Measurements from ENCODE around the gene GPER1.

The GPER1 gene

DNA sequence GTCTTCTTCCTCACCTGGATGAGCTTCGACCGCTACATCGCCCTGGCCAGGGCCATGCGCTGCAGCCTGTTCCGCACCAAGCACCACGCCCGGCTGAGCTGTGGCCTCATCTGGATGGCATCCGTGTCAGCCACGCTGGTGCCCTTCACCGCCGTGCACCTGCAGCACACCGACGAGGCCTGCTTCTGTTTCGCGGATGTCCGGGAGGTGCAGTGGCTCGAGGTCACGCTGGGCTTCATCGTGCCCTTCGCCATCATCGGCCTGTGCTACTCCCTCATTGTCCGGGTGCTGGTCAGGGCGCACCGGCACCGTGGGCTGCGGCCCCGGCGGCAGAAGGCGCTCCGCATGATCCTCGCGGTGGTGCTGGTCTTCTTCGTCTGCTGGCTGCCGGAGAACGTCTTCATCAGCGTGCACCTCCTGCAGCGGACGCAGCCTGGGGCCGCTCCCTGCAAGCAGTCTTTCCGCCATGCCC lies 4.3 kb downstream of the GPER1 start:
- H3K4me3 ChIP-seq (ENCODE audit: low read length): no peak overlapping the region
- TF ChIP-seq, protein P1, sequence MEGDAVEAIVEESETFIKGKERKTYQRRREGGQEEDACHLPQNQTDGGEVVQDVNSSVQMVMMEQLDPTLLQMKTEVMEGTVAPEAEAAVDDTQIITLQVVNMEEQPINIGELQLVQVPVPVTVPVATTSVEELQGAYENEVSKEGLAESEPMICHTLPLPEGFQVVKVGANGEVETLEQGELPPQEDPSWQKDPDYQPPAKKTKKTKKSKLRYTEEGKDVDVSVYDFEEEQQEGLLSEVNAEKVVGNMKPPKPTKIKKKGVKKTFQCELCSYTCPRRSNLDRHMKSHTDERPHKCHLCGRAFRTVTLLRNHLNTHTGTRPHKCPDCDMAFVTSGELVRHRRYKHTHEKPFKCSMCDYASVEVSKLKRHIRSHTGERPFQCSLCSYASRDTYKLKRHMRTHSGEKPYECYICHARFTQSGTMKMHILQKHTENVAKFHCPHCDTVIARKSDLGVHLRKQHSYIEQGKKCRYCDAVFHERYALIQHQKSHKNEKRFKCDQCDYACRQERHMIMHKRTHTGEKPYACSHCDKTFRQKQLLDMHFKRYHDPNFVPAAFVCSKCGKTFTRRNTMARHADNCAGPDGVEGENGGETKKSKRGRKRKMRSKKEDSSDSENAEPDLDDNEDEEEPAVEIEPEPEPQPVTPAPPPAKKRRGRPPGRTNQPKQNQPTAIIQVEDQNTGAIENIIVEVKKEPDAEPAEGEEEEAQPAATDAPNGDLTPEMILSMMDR (conservative IDR thresholded peaks at IDR 0.05; ENCODE audit: low read length): no peak
- no peak for DNase-seq (ENCODE audit: low read depth)

DNA sequence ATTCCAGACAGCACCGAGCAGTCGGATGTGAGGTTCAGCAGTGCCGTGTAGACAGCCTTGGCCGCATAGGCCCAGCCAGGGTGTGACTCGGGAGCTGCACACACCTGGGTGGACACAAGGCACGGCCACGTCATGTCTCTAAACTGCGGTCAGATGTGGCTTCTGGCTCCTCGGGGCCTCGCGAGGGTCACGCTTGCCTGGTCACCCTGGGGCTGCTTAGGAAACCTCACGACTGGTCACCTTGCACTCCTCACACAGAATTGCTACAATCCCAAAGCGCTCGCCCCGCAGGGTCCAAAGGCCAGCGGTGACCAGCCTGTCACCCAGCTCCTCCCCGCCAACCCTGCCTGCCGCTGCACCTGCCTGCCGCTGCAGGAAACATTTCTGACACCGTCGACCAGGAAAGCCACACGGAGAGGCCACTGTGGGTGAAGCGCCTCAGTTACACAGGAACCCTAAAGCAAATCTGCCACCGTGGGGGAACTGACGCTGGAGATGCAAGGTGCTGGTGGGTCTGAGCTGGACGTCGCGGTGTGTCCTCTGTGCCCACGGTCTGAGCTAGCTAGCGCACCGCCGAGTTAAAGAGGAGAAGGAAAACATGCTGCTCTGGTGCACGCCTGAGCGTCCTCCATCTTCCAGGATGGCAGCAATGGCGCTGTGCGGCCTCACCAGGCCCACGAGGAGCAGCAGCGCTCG lies 5.0 kb downstream of the GPER1 start:
- no peak for DNase-seq (ENCODE audit: low read depth)
- H3K4me3 ChIP-seq (ENCODE audit: low read length): no peak overlapping the region
- TF ChIP-seq, protein P1 (conservative IDR thresholded peaks at IDR 0.05; ENCODE audit: low read length): no peak

DNA sequence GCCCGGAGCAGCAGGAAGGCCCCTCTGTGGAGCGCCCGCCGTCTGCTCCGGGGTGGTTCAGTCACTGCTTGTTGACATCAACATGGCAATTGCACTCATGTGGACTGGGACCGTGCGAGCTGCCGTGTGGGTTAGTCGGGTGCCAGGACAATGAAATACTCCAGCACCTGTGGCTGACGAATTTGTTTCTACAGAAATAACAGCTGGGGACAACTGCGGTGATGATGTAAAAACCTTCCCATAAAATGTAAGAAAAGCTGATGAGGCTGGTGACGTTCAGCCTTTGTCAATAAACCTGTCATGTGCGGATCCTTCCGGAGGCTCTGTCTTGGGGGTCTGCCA lies 5.6 kb downstream of the GPER1 start:
- no peak overlapping the region for H3K4me3 ChIP-seq (ENCODE audit: low read length)
- DNase-seq (ENCODE audit: low read depth): no peak
- TF ChIP-seq, protein P1 (conservative IDR thresholded peaks at IDR 0.05; ENCODE audit: low read length): no peak

DNA sequence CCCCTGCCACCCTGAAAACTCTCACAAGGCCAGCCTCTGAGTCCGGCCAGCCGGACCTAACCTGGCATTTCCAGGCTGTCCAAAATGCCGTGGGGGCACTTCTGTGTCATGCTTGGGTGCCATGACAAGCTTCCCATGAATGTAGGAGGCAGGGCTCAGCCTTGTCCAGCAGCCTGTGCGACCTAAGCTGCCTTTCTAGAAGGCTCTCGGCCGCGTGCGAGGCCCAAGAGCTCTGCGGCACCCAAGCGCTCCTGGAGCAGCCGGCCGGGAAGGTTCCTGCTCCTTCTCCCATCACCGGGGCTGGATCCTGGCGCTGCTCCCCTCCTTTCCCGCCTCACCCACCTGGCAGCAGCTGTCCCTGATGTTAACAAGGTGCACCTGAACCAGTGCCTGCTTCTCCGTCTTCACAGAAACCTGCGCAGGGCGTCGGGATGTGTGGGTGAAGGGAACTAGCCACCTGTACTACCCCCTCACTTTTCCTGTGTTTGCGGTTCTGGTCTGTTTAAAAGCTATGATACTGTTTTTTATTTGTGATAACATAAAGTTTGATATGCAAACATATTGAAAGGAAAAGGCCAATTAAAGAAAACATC lies 6.1 kb downstream of the GPER1 start:
- TF ChIP-seq, protein P1 (conservative IDR thresholded peaks at IDR 0.05; ENCODE audit: low read length): no peak
- DNase-seq (ENCODE audit: low read depth): no peak
- no peak overlapping the region for H3K4me3 ChIP-seq (ENCODE audit: low read length)

DNA sequence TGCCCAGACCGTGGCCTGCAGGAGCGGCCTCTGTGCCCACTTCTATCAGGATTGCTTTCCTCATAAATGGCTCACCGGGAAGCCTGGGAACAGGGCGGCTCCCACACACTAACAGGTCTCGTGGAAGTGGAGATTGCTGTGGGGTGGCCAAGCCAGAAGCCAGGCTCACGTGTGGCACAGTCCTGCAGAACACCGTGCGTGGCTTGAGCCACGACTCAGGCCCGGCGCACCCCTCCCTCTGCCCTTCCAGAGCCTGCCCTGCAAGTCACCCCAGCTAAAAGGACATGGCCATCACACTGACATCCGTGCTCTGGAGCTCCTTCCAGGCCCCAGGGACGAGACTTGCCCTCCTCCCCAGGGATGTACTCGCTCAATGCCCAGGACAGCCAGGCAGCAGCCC lies 7.0 kb downstream of the GPER1 start:
- no peak overlapping the region for H3K4me3 ChIP-seq (ENCODE audit: low read length)
- TF ChIP-seq, protein P1 (conservative IDR thresholded peaks at IDR 0.05; ENCODE audit: low read length): no peak
- DNase-seq (ENCODE audit: low read depth): no peak

DNA sequence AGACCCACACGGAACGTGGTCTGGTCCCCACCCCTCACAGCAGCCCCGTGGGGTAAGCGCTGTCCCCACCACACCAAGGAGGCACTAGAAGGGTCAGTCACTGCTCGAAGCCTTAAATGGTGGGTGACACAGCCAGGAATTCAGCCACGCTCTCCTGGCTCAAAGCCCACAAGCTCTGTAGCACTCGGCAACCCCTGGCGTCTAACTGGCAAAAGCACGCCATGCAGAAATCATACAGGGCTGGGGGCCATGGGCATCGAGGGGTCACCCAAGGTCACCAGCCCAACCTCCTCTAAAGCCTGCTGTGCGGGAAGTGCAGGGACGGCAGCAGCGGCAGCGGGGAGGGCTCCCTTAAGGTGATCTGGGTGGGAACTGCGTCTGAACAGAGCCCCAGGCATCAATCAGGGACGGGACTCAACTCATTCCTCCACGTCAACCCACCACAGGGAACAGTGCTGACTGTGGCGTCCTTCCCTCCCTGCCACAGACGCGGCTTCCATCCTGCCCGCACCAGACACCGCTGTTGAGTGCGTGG lies 7.8 kb downstream of the GPER1 start:
- H3K4me3 ChIP-seq (ENCODE audit: low read length): no peak overlapping the region
- DNase-seq (ENCODE audit: low read depth): no peak
- TF ChIP-seq, protein P1 (conservative IDR thresholded peaks at IDR 0.05; ENCODE audit: low read length): no peak

Measured in AG10803 (cell line).